ENCODE data around the gene ACP2.

ACP2 gene

GRCh38 chr11:47236482-47236881 lies 12.1 kb downstream of the ACP2 start:
- peaks cover 27 to 45% of the 10 kb centered on the region in 2 donors for H3K36me3 ChIP-seq (ENCODE audit: control insufficient read depth in 1 of 2, insufficient read depth in 2 of 2, low read length in 2 of 2)
- peaks cover 0 to 7% of the 10 kb centered on the region in 2 donors for H3K4me1 ChIP-seq (ENCODE audit: control insufficient read depth in 1 of 2, insufficient read depth in 2 of 2, low read length in 2 of 2)
- no peaks in the 10 kb centered on the region for H3K27me3 ChIP-seq (ENCODE audit: low read depth, low read length)
- H3K9me3 ChIP-seq (ENCODE audit: control insufficient read depth in 1 of 2, low read length in 2 of 2) = no peaks in the 10 kb centered on the region
- no peak overlapping the region for H3K4me3 ChIP-seq (ENCODE audit: low read depth in 1 of 2, low read length in 2 of 2)
- H3K27ac ChIP-seq (ENCODE audit: low read length) = no peak overlapping the region

GRCh38 chr11:47235163-47235562 lies 13.5 kb downstream of the ACP2 start:
- H3K9me3 ChIP-seq (ENCODE audit: control insufficient read depth in 1 of 2, low read length in 2 of 2) = no peaks in the 10 kb centered on the region
- H3K4me3 ChIP-seq (ENCODE audit: low read depth in 1 of 2, low read length in 2 of 2) = no peak overlapping the region
- H3K36me3 ChIP-seq (ENCODE audit: control insufficient read depth in 1 of 2, insufficient read depth in 2 of 2, low read length in 2 of 2) = peaks cover 22 to 38% of the 10 kb centered on the region in 2 donors
- no peak overlapping the region for H3K27ac ChIP-seq (ENCODE audit: low read length)
- peaks cover 0 to 7% of the 10 kb centered on the region in 2 donors for H3K4me1 ChIP-seq (ENCODE audit: control insufficient read depth in 1 of 2, insufficient read depth in 2 of 2, low read length in 2 of 2)
- no peaks in the 10 kb centered on the region for H3K27me3 ChIP-seq (ENCODE audit: low read depth, low read length)

GRCh38 chr11:47234669-47235100 lies 13.9 kb downstream of the ACP2 start:
- no peaks in the 10 kb centered on the region for H3K9me3 ChIP-seq (ENCODE audit: control insufficient read depth in 1 of 2, low read length in 2 of 2)
- peak overlapping the region; percentile 36 for H3K27ac ChIP-seq (ENCODE audit: low read length)
- peaks cover 19 to 36% of the 10 kb centered on the region in 2 donors for H3K36me3 ChIP-seq (ENCODE audit: control insufficient read depth in 1 of 2, insufficient read depth in 2 of 2, low read length in 2 of 2)
- peaks cover 0 to 7% of the 10 kb centered on the region in 2 donors for H3K4me1 ChIP-seq (ENCODE audit: control insufficient read depth in 1 of 2, insufficient read depth in 2 of 2, low read length in 2 of 2)
- peak overlapping the region in 1 of 2 donors; percentile 26 for H3K4me3 ChIP-seq (ENCODE audit: low read depth in 1 of 2, low read length in 2 of 2)
- no peaks in the 10 kb centered on the region for H3K27me3 ChIP-seq (ENCODE audit: low read depth, low read length)

- peak overlapping the region; percentile 36 for H3K27ac ChIP-seq (ENCODE audit: low read length)
- peak overlapping the region in 1 of 2 donors; percentile 26 for H3K4me3 ChIP-seq (ENCODE audit: low read depth in 1 of 2, low read length in 2 of 2)
- no peaks in the 10 kb centered on the region for H3K27me3 ChIP-seq (ENCODE audit: low read depth, low read length)
- peaks cover 17 to 36% of the 10 kb centered on the region in 2 donors for H3K36me3 ChIP-seq (ENCODE audit: control insufficient read depth in 1 of 2, insufficient read depth in 2 of 2, low read length in 2 of 2)
- H3K9me3 ChIP-seq (ENCODE audit: control insufficient read depth in 1 of 2, low read length in 2 of 2) = no peaks in the 10 kb centered on the region
- peaks cover 0 to 7% of the 10 kb centered on the region in 2 donors for H3K4me1 ChIP-seq (ENCODE audit: control insufficient read depth in 1 of 2, insufficient read depth in 2 of 2, low read length in 2 of 2)
Measured at GRCh38 chr11:47233989-47234668, 14.5 kb downstream of the ACP2 start.

GRCh38 chr11:47233051-47233450 lies 15.6 kb downstream of the ACP2 start:
- peaks cover 13 to 39% of the 10 kb centered on the region in 2 donors for H3K36me3 ChIP-seq (ENCODE audit: control insufficient read depth in 1 of 2, insufficient read depth in 2 of 2, low read length in 2 of 2)
- no peak overlapping the region for H3K4me3 ChIP-seq (ENCODE audit: low read depth in 1 of 2, low read length in 2 of 2)
- no peaks in the 10 kb centered on the region for H3K27me3 ChIP-seq (ENCODE audit: low read depth, low read length)
- peaks cover 0 to 7% of the 10 kb centered on the region in 2 donors for H3K4me1 ChIP-seq (ENCODE audit: control insufficient read depth in 1 of 2, insufficient read depth in 2 of 2, low read length in 2 of 2)
- H3K9me3 ChIP-seq (ENCODE audit: control insufficient read depth in 1 of 2, low read length in 2 of 2) = no peaks in the 10 kb centered on the region
- H3K27ac ChIP-seq (ENCODE audit: low read length) = no peak overlapping the region

GRCh38 chr11:47229161-47229560 lies 19.5 kb downstream of the ACP2 start:
- Histone ChIP-seq H3K4me1 (ENCODE audit: control insufficient read depth in 1 of 2, insufficient read depth in 2 of 2, low read length in 2 of 2) (peaks cover 0 to 4% of the 10 kb centered on the region in 2 donors), H3K36me3 (ENCODE audit: control insufficient read depth in 1 of 2, insufficient read depth in 2 of 2, low read length in 2 of 2) (peaks cover 13 to 44% of the 10 kb centered on the region in 2 donors), H3K27ac (ENCODE audit: low read length) (no peak overlapping the region), H3K9me3 (ENCODE audit: control insufficient read depth in 1 of 2, low read length in 2 of 2) (no peaks in the 10 kb centered on the region), H3K4me3 (ENCODE audit: low read depth in 1 of 2, low read length in 2 of 2) (no peak overlapping the region), H3K27me3 (ENCODE audit: low read depth, low read length) (no peaks in the 10 kb centered on the region)

GRCh38 chr11:47225552-47226400 lies 22.8 kb downstream of the ACP2 start:
- no peaks in the 10 kb centered on the region for H3K27me3 ChIP-seq (ENCODE audit: low read depth, low read length)
- no peaks in the 10 kb centered on the region for H3K9me3 ChIP-seq (ENCODE audit: control insufficient read depth in 1 of 2, low read length in 2 of 2)
- no peak overlapping the region for H3K4me3 ChIP-seq (ENCODE audit: low read depth in 1 of 2, low read length in 2 of 2)
- H3K27ac ChIP-seq (ENCODE audit: low read length) = no peak overlapping the region
- H3K36me3 ChIP-seq (ENCODE audit: control insufficient read depth in 1 of 2, insufficient read depth in 2 of 2, low read length in 2 of 2) = peaks cover 10 to 39% of the 10 kb centered on the region in 2 donors
- H3K4me1 ChIP-seq (ENCODE audit: control insufficient read depth in 1 of 2, insufficient read depth in 2 of 2, low read length in 2 of 2) = no peaks in the 10 kb centered on the region

- no peak overlapping the region for H3K4me3 ChIP-seq (ENCODE audit: low read depth in 1 of 2, low read length in 2 of 2)
- no peak overlapping the region for H3K27ac ChIP-seq (ENCODE audit: low read length)
- H3K4me1 ChIP-seq (ENCODE audit: control insufficient read depth in 1 of 2, insufficient read depth in 2 of 2, low read length in 2 of 2) = peaks cover 0 to 16% of the 10 kb centered on the region in 2 donors
- no peaks in the 10 kb centered on the region for H3K27me3 ChIP-seq (ENCODE audit: low read depth, low read length)
- no peaks in the 10 kb centered on the region for H3K9me3 ChIP-seq (ENCODE audit: control insufficient read depth in 1 of 2, low read length in 2 of 2)
- peaks cover 0 to 25% of the 10 kb centered on the region in 2 donors for H3K36me3 ChIP-seq (ENCODE audit: control insufficient read depth in 1 of 2, insufficient read depth in 2 of 2, low read length in 2 of 2)
Measured at GRCh38 chr11:47222696-47223095, 25.9 kb downstream of the ACP2 start.

GRCh38 chr11:47220401-47220821 lies 28.2 kb downstream of the ACP2 start:
- Histone ChIP-seq H3K9me3 (ENCODE audit: control insufficient read depth in 1 of 2, low read length in 2 of 2) (no peaks in the 10 kb centered on the region), H3K4me1 (ENCODE audit: control insufficient read depth in 1 of 2, insufficient read depth in 2 of 2, low read length in 2 of 2) (peaks cover 0 to 25% of the 10 kb centered on the region in 2 donors), H3K27ac (ENCODE audit: low read length) (no peak overlapping the region), H3K27me3 (ENCODE audit: low read depth, low read length) (no peaks in the 10 kb centered on the region), H3K4me3 (ENCODE audit: low read depth in 1 of 2, low read length in 2 of 2) (no peak overlapping the region), H3K36me3 (ENCODE audit: control insufficient read depth in 1 of 2, insufficient read depth in 2 of 2, low read length in 2 of 2) (peaks cover 0 to 13% of the 10 kb centered on the region in 2 donors)

- Histone ChIP-seq H3K4me3 (ENCODE audit: low read depth in 1 of 2, low read length in 2 of 2) (peak overlapping the region; percentile 79 to 95), H3K9me3 (ENCODE audit: control insufficient read depth in 1 of 2, low read length in 2 of 2) (no peaks in the 10 kb centered on the region), H3K36me3 (ENCODE audit: control insufficient read depth in 1 of 2, insufficient read depth in 2 of 2, low read length in 2 of 2) (peaks cover 0 to 11% of the 10 kb centered on the region in 2 donors), H3K4me1 (ENCODE audit: control insufficient read depth in 1 of 2, insufficient read depth in 2 of 2, low read length in 2 of 2) (peaks cover 0 to 28% of the 10 kb centered on the region in 2 donors), H3K27me3 (ENCODE audit: low read depth, low read length) (no peaks in the 10 kb centered on the region), H3K27ac (ENCODE audit: low read length) (peak overlapping the region; percentile 96)
Measured at GRCh38 chr11:47216121-47216798, 32.4 kb downstream of the ACP2 start.

Measured in muscle layer of duodenum (tissue), 2 donors.